HepG2 (cell line): ENCODE data around the gene ABCA2. TPM values are rescaled to one million over a fixed set of nuclear protein-coding genes. Genes with fewer than 3 reads are reported as not detected.

ENCODE experiments used
- EEA1 ChIP-seq: sonication (generic); formaldehyde crosslinking; IDR thresholded peaks from 2 replicates; pipeline ENCODE4 v1.5.1; 2020; ENCODE audit warnings: mild to moderate bottlenecking, missing genetic modification reagents, borderline replicate concordance
- HOXA3 ChIP-seq: sonication (generic); formaldehyde crosslinking; IDR thresholded peaks from 2 replicates; pipeline ENCODE4 v1.5.0; 2020; ENCODE audit warnings: missing genetic modification reagents
- MTA1 ChIP-seq: sonication (generic); formaldehyde crosslinking; IDR thresholded peaks from 2 replicates; pipeline ENCODE4 v1.4.0; 2020; ENCODE audit warnings: missing genetic modification reagents, mild to moderate bottlenecking, borderline replicate concordance
- PHF21A ChIP-seq: sonication (generic); formaldehyde crosslinking; IDR thresholded peaks from 2 replicates; pipeline ENCODE4 v1.5.0; 2020; ENCODE audit warnings: mild to moderate bottlenecking, missing genetic modification reagents
- RXRA ChIP-seq: sonication (generic); formaldehyde crosslinking; IDR thresholded peaks from 2 replicates; pipeline ENCODE4 v1.5.1; 2020; ENCODE audit warnings: missing genetic modification reagents
- SP1 ChIP-seq, 2 experiments: fragments of 450-650 bp in 1 of 2; sonication (generic) in 1 of 2; formaldehyde crosslinking in 1 of 2; IDR thresholded peaks; 2 replicates each; pipeline versions ENCODE4 v1.4.0 to v1.6.1; 2016 to 2020; ENCODE audit warnings: missing genetic modification reagents in 1 of 2
- TRIM24 ChIP-seq: sonication (generic); formaldehyde crosslinking; IDR thresholded peaks from 2 replicates; pipeline ENCODE4 v1.8.0; 2022; ENCODE audit warnings: mild to moderate bottlenecking, missing genetic modification reagents
- WIZ ChIP-seq: sonication (generic); formaldehyde crosslinking; IDR thresholded peaks from 2 replicates; pipeline ENCODE4 v1.5.1; 2020; ENCODE audit warnings: mild to moderate bottlenecking, missing genetic modification reagents
- ZFP90 ChIP-seq: sonication (generic); formaldehyde crosslinking; IDR thresholded peaks from 2 replicates; pipeline ENCODE4 v1.8.0; 2022; ENCODE audit warnings: missing genetic modification reagents, mild to moderate bottlenecking, inconsistent platforms, borderline replicate concordance
- ZNF207 ChIP-seq: fragments of 450-650 bp; IDR thresholded peaks from 2 replicates; pipeline ENCODE4 v1.6.1; 2016; ENCODE audit warnings: antibody characterized with exemption, borderline replicate concordance
- ZNF224 ChIP-seq: sonication (generic); formaldehyde crosslinking; IDR thresholded peaks from 2 replicates; pipeline ENCODE4 v1.5.0; 2020; ENCODE audit warnings: mild to moderate bottlenecking, missing genetic modification reagents
- ZNF747 ChIP-seq: sonication (generic); formaldehyde crosslinking; IDR thresholded peaks from 2 replicates; pipeline ENCODE4 v1.8.1; 2023; ENCODE audit warnings: missing genetic modification reagents, mild to moderate bottlenecking, borderline replicate concordance
- polyA plus RNA-seq, 8 experiments: library from polyadenylated mRNA; depleted of rRNA in 3 of 8; stranded (reverse) in 7 of 8; unstranded in 1 of 8; fragments of >200 nt; fragmentation: Illumina TruSeq in 4 of 8; extraction: Trizol in 4 of 8; gene quantifications; 2 replicates each; pipeline versions ENCODE4 v1.2.1 to v1.2.3, GENCODE V29; 2011 to 2016; ENCODE audit warnings: low read depth in 4 of 8, missing spikeins in 1 of 8, mixed read lengths in 1 of 8; ENCODE audit not compliant: insufficient read depth in 1 of 8
- total RNA-seq, 5 experiments: library from RNA; depleted of rRNA; stranded (reverse); fragments of >200 nt; fragmentation: Illumina TruSeq; extraction: Trizol; gene quantifications; 2 replicates each; pipeline ENCODE4 v1.2.3, GENCODE V29; 2016; ENCODE audit warnings: low read depth in 1 of 5
- TF ChIP-seq, protein P1 (sequence below): sonication (generic); formaldehyde crosslinking; IDR thresholded peaks from 2 replicates; pipeline ENCODE4 v1.8.1; 2023; ENCODE audit warnings: mild to moderate bottlenecking, moderate library complexity, missing genetic modification reagents
- TF ChIP-seq, protein P2 (sequence below): sonication (generic); formaldehyde crosslinking; IDR thresholded peaks from 2 replicates; pipeline ENCODE4 v1.5.1; 2020; ENCODE audit warnings: mild to moderate bottlenecking, missing genetic modification reagents, moderate library complexity
- TF ChIP-seq, protein P3 (sequence below): sonication (generic); IDR thresholded peaks from 2 replicates; pipeline ENCODE4 v1.6.1; 2016; ENCODE audit warnings: low read depth, borderline replicate concordance
- TF ChIP-seq, protein P4 (sequence below): sonication (generic); formaldehyde crosslinking; IDR thresholded peaks from 2 replicates; pipeline ENCODE4 v1.5.1; 2020; ENCODE audit warnings: mild to moderate bottlenecking, missing genetic modification reagents

The ABCA2 gene
- total and polyA plus RNA-seq, 2 of the 13 experiments (the other 11 are each of a cell fraction or from before 2014, with no cell fraction given) = 2.9 to 19.2 TPM

DNA sequence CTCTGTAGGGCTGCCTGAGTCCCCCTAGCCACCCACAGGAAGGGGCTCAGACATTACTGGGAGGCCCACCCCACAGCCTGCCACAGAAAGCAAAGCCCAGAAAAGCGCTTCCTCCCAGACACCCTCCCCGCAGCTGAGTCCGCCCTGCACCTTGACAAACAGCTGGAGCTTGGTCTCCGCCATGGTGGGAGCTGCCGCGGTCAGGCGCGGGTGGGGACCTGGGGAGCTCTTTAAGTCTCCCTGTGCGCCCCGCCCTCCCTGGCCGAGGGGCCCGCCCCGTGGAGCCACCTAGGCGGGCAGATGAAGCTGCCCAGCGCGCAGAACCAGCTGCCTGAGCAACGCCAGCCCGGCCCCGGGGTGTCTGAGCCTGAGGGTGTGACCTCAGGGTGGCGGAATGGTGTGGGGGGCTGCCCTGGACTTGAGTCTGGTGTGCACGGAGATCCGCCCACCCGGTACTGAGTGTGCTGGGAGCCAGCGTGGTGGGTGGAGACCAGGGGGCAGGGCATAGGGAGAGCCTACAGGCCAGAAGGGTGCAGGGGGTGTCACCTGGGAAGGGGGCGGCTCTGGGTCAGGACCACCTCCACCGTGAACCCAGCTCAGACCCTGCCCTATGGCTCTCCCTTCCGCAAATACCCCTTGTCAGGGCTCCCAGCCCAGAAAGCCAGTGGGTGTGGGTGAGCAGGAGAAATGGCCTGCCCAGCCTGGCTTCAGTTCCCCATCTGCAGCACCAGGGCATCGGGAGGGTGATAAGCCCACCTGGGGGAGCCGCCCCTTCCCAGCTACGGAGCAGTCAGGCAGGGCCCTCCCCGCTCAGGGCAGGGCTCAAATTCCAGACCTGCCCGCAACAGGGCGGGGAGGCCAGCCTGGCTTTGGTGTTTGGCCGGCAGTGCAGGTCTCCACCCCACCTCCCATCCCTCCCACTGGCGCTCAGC is 31.4 kb downstream of the ABCA2 start, which contains the start of gene CLIC3 (continued):
- TF ChIP-seq EEA1 (CRISPR knock-in tag) (0 out of 2 replicates have a peak, but pooled peaks have one; percentile 26), RXRA (CRISPR knock-in tag) (peak; percentile 20; the same call in 1 of the 2 replicates), MTA1 (CRISPR knock-in tag) (peak; percentile 22; the same call in 1 of the 2 replicates), ZNF224 (CRISPR knock-in tag) (0 out of 2 replicates have a peak, but pooled peaks have one; percentile 46), ZFP90 (CRISPR knock-in tag) (0 out of 2 replicates have a peak, but pooled peaks have one; percentile 40), WIZ (no peak), PHF21A (CRISPR knock-in tag) (peak; percentile 53), HOXA3 (CRISPR knock-in tag) (0 out of 2 replicates have a peak, but pooled peaks have one; percentile 6), ZNF207 (no peak), SP1 (IDR thresholded peaks at IDR 0.05) (no peak), SP1 (CRISPR knock-in tag; IDR thresholded peaks at IDR 0.05) (0 out of 2 replicates have a peak, but pooled peaks have one; percentile 8), ZNF747 (0 out of 2 replicates have a peak, but pooled peaks have one; percentile 43), TRIM24 (CRISPR knock-in tag) (no peak)
- TF ChIP-seq, protein P1, sequence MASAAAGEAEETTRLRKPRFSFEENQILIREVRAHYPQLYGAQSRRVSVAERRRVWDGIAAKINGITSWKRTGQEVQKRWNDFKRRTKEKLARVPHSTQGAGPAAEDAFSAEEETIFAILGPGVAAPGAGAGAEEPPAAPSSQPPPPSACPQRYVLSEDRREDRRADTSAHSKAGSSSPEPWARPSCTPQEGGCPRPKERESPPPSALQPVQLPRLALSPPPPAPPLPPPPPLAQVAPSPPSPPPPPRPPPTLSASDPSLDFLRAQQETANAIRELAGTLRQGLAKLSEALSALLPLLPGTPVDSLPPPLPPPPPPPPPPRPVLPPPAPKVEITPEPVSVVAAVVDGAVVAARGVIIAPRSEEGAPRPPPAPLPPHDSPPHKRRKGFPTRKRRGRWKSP = peak; percentile 67; the same call in 1 of the 2 replicates
- TF ChIP-seq, protein P2, sequence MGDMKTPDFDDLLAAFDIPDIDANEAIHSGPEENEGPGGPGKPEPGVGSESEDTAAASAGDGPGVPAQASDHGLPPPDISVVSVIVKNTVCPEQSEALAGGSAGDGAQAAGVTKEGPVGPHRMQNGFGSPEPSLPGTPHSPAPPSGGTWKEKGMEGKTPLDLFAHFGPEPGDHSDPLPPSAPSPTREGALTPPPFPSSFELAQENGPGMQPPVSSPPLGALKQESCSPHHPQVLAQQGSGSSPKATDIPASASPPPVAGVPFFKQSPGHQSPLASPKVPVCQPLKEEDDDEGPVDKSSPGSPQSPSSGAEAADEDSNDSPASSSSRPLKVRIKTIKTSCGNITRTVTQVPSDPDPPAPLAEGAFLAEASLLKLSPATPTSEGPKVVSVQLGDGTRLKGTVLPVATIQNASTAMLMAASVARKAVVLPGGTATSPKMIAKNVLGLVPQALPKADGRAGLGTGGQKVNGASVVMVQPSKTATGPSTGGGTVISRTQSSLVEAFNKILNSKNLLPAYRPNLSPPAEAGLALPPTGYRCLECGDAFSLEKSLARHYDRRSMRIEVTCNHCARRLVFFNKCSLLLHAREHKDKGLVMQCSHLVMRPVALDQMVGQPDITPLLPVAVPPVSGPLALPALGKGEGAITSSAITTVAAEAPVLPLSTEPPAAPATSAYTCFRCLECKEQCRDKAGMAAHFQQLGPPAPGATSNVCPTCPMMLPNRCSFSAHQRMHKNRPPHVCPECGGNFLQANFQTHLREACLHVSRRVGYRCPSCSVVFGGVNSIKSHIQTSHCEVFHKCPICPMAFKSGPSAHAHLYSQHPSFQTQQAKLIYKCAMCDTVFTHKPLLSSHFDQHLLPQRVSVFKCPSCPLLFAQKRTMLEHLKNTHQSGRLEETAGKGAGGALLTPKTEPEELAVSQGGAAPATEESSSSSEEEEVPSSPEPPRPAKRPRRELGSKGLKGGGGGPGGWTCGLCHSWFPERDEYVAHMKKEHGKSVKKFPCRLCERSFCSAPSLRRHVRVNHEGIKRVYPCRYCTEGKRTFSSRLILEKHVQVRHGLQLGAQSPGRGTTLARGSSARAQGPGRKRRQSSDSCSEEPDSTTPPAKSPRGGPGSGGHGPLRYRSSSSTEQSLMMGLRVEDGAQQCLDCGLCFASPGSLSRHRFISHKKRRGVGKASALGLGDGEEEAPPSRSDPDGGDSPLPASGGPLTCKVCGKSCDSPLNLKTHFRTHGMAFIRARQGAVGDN (CRISPR knock-in tag) = peak; percentile 68; the same call in 1 of the 2 replicates
- TF ChIP-seq, protein P3, sequence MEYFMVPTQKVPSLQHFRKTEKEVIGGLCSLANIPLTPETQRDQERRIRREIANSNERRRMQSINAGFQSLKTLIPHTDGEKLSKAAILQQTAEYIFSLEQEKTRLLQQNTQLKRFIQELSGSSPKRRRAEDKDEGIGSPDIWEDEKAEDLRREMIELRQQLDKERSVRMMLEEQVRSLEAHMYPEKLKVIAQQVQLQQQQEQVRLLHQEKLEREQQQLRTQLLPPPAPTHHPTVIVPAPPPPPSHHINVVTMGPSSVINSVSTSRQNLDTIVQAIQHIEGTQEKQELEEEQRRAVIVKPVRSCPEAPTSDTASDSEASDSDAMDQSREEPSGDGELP = peak; percentile 70; the same call in 1 of the 2 replicates
- TF ChIP-seq, protein P4, sequence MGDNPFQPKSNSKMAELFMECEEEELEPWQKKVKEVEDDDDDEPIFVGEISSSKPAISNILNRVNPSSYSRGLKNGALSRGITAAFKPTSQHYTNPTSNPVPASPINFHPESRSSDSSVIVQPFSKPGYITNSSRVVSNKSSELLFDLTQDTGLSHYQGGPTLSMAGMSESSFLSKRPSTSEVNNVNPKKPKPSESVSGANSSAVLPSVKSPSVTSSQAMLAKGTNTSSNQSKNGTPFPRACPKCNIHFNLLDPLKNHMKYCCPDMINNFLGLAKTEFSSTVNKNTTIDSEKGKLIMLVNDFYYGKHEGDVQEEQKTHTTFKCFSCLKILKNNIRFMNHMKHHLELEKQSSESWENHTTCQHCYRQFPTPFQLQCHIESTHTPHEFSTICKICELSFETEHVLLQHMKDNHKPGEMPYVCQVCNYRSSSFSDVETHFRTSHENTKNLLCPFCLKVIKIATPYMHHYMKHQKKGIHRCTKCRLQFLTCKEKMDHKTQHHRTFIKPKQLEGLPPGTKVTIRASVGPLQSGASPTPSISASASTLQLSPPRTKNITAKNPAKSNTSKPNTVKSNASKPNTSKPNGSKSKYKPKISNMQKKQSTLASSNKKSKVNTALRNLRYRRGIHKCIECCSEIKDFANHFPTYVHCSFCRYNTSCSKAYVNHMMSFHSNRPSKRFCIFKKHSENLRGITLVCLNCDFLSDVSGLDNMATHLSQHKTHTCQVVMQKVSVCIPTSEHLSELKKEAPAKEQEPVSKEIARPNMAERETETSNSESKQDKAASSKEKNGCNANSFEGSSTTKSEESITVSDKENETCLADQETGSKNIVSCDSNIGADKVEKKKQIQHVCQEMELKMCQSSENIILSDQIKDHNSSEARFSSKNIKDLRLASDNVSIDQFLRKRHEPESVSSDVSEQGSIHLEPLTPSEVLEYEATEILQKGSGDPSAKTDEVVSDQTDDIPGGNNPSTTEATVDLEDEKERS (CRISPR knock-in tag) = 0 out of 2 replicates have a peak, but pooled peaks have one; percentile 23
